RPMI7951 (cell line): ENCODE results near the gene MESP1. TPM values are rescaled to one million over a fixed set of nuclear protein-coding genes. Genes with fewer than 3 reads are reported as not detected.
A peak's percentile ranks its signal among the peaks of the same experiment; 100 is the strongest.

Experiments used
- DNase-seq: peaks from one replicate; pipeline ENCODE4 v3.0.0-alpha.2; 2012; ENCODE audit warnings: low read depth
- total RNA-seq: library from RNA; depleted of rRNA; stranded (reverse); fragments of >200 nt; shearing (Covaris generic); gene quantifications from 2 replicates; pipeline ENCODE4 v1.2.3, GENCODE V29; 2014

MESP1 gene
- total RNA-seq, 1 experiment from 2014 or later, result 1.6 TPM

DNA sequence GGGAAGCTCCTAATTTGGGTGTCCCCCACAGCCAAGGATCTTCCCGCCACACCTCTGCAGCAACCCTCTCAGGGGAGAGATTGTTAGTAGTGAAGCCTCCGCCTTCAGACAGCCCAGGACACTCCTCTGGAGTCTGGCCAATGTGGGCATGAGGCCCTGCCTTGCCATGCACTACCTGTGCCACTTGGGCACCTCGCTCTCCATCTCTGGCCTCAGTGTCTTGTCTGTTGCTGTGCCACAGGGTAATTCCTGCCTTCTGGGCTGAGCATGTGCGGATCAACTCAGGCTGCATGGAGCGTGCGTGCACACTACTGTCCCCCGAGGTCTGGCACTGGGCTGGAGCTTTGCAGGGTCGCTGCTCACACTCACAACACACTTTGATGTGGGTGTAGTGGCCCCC is 7.9 kb upstream of the MESP1 start:
- no peak for DNase-seq

GRCh38 chr15:89758283-89758682 is 7.2 kb upstream of the MESP1 start:
- DNase-seq, result no peak

DNA sequence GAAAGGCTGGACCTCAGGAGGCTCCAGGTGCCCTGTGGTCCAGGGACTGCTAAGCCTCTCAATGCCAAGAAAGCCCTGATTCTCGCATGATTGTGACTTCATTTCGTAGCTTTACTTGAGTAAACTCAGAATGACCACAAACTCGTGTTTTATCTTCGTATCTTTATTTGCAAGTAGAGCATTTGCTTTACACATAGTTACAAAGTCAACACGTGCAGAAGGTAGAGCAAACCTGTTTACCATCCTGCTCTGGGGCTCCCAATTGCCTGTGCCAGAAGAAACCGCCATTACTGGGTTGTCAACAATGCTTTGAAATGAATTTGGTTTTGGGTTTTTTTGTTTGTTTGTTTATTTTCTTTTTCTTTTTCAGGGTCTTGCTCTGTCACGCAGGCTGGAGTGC is 5.8 kb upstream of the MESP1 start:
- DNase-seq, result no peak

DNA sequence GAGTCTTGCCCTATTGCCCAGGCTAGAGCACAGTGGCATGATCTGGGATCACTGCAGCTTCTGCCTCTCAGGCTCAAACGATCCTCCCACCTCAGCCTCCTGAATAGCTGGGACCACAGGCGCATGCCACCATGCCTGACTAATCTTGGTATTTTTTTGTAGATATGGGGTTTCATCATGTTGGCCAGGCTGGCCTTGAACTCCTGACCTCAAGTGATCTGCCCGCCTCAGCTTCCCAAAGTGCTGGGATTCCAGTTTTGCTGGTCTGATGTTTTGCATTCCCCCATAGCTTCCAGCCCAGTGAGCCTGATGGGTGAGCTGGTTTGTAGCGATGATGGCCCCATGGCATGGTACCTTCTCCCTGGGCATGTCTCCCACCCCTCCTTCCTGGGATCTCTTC is 4.7 kb upstream of the MESP1 start:
- DNase-seq, result no peak

DNA sequence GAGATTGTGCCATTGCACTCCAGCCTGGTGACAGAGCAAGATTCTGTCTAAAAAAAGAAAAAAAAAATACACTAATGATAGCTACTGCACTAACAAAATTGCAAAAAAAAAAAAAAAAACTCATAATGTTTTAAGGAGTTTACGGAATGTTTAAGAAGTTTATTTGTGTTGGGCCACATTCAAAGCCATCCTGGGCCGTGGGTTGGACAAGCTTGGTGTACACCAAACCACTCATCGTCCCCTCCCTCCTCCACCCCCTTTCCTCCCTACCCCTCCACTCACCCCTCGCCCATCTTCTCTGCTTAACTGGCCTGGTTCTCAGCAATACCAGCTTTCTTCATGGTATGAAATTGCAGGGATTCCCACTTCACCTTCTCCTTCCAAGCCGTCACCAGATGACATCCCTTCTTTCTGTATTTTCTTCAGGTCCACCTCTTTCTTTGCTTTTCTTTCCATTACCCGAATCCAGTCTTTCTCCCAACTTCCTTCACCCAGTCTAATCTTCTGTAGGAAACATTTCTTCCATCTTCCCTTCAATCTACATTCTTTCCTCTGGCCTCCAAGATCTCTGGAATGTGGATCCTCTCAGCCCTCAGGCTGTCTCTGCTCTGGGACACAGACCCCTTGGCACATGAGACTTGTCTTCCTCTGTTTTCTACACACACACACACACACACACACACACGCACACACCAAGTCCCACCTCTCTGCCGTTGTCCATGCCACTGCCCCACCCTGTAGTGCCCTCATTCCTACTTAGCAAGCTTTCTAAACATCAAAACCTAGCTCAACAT is 3.5 kb upstream of the MESP1 start:
- DNase-seq, result peak; percentile 64

- no peak for DNase-seq
These were observed 2.8 kb upstream of the MESP1 start for GRCh38 chr15:89753855-89754254.

DNA sequence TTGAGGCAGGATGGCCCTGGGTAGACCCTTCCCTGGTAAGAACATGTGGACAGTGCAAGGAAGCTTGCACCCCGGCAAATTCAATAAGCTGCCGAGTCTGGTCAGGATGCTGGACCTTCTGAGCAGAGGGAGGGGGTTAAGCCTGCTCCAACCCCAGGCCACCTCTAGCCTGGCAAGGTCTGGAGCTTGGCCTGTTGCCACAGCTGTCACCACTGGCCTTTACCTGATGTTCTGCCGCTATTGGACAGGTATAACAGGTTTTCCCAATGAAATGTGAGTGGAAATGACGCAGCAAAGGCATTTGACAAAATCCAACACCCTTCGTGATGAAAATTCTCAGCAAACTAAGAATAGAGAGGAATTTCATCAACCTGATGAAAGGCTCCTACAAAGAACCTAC is 699 bp upstream of the MESP1 start:
- no peak for DNase-seq

DNA sequence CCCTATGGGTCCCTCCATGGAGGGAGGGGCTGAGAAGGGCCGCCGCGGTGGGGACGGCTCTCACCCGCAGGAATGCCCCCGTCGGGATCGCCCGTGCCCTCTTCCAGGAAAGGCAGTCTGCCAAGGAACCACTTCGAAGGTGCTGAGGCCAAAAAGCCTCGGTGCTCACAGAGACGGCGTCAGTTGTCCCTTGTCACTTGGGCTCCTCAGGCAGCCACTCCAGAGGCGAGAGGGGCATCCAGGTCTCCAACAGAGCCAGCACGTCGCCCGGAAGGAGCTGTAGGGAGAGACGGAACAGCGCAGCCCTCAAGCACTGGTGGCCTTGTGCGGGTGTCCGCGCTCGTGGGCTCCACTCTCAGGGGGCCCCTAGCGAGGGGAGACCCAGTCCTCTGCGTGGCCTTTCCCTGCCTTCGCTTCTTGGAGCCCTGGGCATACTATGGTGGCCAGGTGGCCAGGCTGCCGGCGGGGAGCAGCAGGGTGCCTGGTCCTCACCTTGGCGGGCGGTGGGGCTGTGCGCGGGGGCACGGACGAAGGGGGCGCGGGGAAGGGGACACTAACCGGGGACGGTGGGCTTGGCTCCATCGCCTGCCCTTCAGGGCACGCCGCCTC is 994 bp downstream of the MESP1 start:
- DNase-seq, result no peak

GRCh38 chr15:89749526-89749925 is 1.5 kb downstream of the MESP1 start:
- no peak for DNase-seq

- no peak for DNase-seq
These were observed 2.0 kb downstream of the MESP1 start for GRCh38 chr15:89749054-89749453.

DNA sequence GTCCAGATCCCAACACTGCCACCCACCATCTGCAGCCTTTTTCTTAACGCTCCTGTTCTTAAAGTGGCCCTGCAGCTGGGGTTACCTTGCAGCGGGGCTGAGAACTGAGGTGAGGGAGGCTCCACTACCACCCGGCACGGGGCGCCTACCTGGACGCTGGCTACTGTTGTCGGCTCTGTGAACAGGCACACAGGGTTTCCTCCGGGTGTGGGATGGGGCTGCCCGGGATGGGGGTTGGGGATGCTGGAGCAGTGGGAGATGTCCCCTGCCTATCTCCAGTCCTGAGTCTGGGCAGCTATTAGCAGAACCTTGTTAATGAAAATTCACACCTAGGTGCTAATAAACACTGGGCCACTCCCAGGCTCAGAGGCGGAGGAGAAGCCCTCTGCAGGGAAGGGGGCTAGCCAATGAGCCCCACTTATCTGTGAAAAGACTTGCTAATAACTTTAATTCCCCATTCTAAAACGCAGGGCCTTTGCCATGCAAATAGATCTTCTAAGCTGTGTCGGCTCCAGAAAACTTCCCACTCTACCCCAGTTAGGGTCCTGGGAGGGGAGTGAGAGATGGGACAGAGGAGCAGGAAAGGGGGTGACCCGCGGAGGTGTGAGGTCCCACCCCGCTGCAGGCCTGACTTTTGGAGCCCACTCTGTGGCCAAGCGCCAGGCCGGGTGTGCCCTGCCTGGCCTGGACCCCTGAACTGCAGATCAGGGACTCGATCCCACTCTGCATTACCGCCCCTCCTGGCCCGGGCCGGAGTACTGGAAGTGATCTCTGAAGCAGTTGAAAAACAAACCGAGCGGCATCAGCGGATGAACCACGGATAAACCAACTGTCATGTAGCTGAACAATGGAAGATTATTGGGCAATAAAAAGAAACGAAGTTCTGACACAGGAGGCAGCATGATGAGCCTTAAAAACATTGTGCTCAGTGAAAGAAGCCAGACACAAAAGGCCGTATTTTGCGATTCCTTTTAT is 3.1 kb downstream of the MESP1 start:
- no peak for DNase-seq

GRCh38 chr15:89746386-89746780 is 4.7 kb downstream of the MESP1 start:
- DNase-seq, result no peak

DNA sequence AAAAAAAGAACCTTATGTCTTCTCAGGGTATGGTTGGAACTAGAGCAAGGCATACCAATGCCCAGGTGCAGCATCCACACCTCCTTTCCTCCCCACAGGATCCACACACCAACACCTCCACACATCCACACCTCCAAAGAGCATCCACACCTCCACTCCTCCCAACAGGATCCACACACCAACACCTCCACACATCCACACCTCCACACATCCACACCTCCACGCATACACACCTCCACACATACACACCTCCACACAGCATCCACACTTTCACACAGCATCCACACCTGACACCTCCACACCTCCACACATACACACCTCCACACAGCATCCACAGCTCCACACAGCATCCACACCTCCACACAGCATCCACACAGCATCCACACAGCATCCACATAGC is 5.3 kb downstream of the MESP1 start:
- no peak for DNase-seq

GRCh38 chr15:89745131-89745530 is 5.9 kb downstream of the MESP1 start:
- no peak for DNase-seq

GRCh38 chr15:89743594-89743993 is 7.5 kb downstream of the MESP1 start:
- peak; percentile 28 for DNase-seq

- no peak for DNase-seq
These were observed 8.0 kb downstream of the MESP1 start for GRCh38 chr15:89743011-89743410.

DNA sequence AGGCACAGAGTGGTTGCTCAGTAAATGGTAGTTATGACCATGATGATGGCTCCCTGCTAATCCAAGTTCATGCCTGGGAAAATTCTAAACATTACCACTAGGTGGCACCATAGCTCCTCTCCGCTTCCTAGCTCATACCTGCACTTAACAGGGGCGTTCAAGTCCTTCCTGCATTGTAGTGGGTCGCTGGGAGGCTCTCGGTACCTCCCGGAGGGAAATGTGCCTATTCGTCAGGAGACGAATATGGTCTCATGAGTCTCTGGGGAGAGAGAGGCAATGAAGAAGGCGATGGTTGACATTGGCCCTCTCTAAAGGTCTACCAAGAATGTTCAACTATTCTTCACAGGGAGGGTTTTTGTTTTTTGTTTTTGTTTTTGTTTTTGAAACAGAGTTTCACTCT is 10.9 kb downstream of the MESP1 start:
- DNase-seq, result peak; percentile 72

- no peak for DNase-seq
These were observed 15.3 kb downstream of the MESP1 start for GRCh38 chr15:89735773-89736172.

DNA sequence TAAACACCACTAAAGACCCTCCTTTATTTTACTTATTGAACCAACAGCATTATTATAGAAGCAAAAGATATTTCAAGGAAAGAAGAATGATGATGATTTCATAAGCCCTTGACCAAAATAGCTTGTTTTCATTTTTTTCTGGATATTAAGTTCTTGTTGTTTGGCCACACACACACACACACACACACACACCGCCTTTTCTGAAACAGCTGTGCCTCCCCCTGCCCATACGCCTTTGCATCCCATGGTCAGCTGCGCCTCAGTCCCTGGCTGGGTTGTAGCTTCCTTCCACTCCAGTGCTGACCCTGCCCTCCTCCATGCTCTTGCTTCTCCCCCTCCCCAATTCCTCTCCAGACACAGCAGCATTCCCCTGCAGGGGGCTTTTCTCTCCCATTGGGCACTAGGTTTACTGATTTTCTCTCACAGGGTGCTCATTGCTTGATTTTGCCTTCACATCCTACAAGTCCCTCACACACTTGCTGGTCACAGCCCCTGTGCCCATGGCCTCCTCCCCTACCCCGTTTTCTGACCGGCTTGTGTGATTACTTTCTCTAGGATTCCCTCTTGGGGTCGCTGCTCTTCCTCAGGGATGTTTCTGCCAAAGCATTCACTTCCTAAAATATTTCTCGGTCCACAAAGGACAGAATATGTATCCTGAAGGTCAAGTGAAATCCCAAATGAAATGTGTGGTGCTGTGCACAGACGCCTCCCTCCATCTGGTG is 18.4 kb downstream of the MESP1 start:
- no peak for DNase-seq

- DNase-seq, result no peak
These were observed 19.8 kb downstream of the MESP1 start for GRCh38 chr15:89731275-89731674.

GRCh38 chr15:89728254-89728653 is 22.8 kb downstream of the MESP1 start:
- DNase-seq, result peak; percentile 18

DNA sequence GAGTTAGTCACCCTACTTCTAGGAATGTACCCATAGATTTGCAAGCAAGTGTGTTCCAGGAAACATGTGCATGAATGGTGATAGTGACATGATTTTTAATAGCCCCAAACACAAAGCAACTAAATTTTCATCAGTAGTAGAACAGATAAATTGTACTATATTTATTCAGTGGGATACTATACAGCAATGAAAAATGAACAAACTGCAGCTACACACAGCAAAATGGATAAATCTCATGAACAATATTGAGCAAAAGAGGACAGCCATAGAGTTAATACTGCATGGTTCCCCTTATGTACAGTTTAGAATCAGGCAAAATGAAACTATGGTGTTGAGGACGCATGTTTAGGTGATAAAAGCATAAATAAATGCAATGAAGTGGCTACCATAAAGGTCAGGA is 26.0 kb downstream of the MESP1 start:
- no peak for DNase-seq
